ENCODE data around the gene HOMER1.
"Not testable (repeated sequence)": the region's sequence is repeated elsewhere in the genome, so short reads cannot be mapped to it uniquely, and the experiment has no call there.

Gene HOMER1

DNA sequence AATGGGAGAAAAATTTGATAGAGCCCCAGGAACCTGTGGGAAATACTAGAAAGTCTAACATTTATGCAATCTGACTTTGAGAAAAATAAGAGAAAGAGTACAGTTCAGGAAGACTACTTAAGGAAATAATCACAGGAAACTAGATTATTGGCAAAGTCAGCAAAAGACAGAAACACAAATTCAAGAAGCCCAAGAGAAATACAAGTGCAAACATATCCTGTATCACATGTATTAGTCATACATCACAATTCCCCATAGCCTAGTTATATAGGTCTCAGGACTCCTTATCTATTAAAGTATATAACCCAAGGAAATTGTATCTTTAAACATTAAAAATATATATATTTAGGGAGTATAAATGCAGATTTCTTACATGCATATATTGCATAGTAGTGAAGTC is 100.8 kb downstream of the HOMER1 start:
- no peak for DNase-seq

DNA sequence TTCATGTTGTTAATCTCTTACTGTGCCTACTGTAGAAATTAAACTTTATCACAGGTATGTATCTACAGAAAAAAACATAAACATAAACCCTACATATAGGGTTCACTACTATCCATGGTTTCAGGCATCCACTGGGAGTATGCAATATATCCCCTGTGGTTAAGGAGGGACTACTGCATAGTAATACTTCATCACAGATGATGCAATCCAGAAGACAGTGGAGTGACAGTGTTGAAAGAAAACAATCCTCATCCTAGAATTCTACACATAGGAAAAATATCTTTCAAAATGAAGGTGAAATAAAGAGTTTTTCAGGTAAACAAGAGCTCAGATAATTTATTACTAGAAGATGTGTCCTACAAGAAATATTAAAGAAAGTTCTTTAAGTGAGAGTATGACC is 105.9 kb downstream of the HOMER1 start:
- no peak for DNase-seq

DNA sequence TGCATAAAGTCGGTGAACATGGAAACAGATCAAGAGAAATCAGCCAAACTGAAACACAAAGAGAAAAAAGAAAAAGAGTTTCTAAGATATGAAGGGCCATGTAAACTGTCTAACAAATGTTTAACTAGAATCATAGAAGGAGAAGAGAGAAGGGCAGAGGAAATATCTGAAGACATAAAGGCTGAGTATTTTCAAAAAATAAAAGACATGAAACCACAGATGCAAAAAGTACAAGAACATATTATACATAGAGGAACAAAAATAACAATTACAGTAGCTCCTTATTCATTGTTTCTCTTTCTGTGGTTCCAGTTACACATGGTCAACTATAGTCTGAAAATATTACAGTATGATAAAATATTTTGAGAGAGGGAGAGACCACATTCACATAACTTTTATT is 106.3 kb downstream of the HOMER1 start:
- DNase-seq = no peak

DNA sequence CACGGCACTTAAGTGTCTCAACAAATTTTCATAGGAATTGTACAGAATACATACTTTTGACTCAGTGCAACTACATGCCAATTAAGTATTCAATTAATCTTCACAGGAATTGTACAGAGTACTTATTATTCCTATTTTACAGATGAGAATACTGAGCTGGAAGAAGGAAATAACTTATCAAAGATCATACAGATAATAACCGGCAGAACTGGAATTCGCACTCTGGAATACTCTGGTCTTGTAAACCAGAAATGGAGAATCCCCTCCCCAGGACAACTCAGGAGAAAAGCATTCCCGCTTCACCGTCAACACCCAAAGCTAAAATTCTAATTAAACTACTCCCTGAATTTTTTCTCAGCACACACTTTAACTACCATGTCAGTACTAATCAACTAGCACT is 112.7 kb downstream of the HOMER1 start:
- DNase-seq = no peak

DNA sequence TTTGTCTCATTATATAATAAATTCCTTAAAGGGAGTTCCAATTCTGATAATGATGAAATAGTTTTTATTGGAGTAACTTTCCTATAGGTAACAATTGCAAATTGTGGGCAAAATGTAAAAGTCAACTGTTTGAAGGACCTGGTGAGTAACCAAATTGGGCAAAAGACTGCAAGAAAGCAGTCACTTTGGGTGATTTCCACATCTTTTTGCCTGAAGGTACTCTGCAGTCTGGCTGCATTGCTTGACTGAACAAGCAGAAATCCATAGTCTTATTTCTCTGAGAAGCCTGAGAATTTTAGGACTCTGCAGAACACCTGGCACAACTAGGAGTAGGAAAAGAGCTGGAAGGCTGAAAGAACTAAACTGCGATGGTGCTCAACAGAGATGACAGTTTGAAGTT is 114.9 kb downstream of the HOMER1 start:
- no peak for DNase-seq

DNA sequence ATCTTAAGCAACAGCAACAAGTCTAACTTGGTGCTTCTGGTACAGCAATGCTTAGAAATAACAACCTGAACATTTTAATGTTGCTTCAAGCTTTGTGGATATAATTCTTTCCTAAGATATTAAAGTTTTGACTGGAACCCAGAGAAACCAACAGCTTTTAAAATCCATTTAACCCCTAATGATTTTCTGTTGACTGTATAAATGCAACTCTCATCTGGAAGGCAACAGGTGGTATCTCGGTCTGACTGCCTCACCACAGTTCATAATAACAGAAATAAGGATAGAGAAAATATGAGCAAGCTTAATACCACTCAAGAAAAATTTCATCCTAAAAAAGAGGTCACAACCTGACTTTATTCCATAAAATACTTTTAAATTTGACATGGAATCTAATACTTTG is 116.9 kb downstream of the HOMER1 start:
- DNase-seq = no peak

DNA sequence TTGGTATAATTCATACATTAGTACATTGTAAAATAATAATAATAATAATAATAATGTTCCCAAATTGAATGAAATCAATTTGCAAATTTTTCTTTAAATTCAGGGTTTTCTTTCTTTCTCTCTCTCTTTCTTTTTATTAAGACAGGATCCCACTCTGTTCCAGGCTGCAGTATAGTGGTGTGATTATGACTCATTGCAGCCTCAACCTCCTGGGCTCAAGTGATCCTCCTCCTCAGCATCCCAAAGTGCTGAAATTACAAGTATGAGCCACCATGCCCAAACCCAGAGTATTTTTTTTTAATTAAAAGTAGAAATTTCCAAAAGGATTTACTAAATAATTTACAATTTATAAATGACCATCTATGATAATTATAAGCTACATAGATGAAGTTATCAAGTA is 117.7 kb downstream of the HOMER1 start:
- DNase-seq = no peak

DNA sequence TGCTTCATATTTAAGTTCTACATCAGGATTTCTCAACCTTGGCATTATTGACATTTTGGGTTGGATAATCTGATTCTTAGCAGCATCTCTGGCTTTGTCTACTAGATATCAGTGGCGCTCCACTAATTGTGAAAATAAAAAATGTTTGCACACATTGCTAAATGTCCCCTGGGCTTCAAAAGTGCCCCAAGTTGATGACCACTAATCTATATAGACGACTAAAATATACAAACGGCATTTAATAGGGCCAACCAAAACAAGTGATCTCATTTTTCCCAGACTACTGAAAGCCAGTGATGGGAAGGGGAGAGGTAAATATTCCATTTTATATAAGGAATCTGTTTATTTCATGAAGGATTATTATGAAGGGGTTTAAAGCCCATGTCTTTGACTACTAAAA is 118.6 kb downstream of the HOMER1 start:
- DNase-seq = no peak

DNA sequence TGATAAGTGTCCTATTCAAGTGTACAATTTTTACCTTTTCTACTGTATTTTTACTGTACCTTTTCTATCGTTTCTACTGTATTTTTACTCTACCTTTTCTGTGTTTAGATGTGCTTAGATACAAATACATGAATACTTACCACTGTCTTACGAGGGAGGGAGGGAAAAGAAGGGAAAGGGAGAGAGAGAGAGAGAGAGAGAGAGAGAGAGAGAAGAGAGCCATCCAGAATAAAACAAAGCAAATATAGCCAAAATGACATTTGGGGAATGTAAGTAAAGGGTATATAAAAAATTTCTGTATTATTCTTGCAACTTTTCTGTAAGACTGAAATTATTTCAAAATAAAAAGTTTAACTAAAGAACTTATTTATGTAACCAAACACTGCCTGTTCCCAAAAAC is 121.2 kb downstream of the HOMER1 start:
- DNase-seq = no peak

DNA sequence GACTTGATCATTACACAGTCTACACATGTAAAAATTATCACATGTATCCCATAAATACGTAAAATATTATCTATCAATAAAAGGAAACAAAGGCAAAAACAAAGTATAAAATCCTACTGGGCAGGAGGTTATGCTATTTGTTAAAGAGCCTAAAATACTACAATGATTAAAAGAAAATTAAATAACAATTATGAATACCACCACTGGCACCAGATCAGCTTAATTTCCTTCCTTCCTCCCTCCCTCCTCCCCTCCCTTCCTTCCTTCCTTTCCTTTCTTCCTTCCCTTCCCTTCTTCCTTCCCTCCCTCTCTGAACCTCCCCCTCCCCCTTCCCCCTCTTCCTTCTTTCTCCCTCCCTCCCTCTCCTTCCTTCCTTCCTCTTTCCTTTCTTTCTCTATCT is 127.3 kb downstream of the HOMER1 start:
- DNase-seq = no peak

DNA sequence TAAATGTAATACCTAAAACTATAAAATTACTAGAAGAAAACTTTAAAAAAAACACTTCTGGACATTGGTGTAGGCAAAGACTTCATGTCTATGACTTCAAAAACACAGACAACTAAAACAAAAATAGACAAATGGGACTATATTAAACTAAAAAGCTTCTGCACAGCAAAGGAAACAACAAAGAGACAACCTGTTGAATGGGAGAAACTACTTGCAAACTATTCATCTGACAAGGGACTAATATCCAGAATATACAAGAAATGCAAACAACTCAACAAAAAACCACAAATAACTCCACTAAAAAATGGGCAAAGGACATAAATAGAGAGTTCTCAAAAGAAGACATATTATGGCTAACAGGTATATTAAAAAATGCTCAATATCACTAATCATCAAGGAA is 128.8 kb downstream of the HOMER1 start:
- not testable (repeated sequence) for DNase-seq

DNA sequence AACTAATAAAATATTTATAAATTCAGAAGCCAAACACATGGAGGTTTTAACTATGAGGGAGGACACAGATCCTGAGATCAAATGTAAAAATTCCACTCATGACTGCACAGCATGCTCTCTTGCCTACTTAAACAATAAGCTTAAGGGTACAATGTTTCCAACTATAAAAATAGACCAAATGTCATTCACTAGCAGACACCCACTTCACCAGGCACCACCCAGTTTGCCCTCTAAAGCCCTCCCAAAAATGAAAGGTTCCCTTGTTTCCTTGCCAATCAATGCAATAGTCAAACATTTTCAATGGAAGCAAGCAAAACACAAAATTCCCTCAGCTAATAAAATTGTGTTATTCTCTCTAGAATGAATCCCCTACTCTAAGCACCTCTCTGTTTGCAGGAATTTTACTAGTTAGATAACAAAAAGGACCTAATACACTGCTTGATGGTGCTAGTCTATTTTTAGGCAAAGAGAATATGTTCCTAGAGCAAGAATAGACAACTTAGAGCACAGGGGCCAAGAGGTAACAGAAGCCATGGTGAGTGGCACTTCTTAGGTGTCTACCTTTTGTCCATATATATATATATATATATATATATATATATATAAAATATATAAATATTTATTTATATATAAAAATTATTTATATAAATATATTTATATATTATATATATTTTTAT is 135.3 kb downstream of the HOMER1 start:
- DNase-seq = no peak

DNA sequence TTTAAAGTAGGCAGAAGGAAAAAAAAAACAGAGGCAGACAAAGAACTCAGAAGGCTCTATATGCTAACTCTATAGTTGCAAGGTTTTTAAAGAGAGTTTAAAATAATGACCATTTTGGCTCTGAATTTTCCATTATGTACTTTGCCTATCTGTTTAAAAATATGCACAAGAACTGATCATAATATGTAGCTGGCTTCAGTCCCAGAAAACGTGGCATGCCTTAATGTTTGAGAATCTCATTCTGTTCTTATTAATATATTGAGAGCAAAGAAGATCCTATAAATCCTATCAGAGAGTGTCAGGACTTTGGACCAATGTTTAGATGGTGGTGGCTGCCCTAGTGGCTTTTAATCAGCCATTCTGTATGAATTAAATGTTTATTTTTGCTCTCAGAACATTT is 156.5 kb downstream of the HOMER1 start:
- DNase-seq = no peak

DNA sequence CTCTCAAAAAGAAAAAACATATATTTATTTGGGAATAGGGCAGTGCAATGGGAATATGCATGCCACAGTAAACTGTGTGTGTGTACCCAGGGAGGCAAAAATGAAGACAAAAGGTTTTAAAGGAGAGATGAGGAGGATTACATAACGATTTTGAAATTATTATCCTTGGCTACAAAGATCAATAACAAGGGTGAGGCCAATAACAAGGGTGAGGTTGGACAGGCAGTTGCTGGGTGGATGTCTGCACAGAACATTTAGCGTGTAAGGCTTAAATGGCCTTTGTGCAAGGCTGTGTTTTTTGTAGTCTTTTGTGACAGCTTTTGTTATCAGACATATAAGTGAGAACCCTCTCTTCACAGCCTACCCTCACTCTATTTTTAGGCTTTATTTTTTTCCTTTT is 164.1 kb downstream of the HOMER1 start:
- DNase-seq = no peak

DNA sequence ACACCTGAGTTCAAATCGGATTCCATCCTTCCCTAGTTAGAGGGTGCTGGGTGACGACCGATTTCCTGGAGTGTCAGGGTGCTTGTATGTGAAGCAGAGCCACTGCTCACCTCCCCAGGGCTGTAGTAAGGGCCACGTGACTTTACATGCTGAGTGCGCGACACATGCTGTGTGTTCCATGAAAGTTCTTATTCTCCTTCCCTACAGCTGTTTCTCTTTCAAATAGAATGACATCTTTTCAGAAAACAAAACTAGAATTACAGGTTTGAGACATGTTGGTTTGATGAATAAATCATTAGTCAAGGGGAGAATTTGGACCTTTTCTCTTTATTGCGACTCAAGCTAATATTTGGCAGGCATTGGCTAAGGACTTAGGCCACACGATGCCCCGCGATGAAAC is 164.9 kb downstream of the HOMER1 start:
- no peak for DNase-seq

DNA sequence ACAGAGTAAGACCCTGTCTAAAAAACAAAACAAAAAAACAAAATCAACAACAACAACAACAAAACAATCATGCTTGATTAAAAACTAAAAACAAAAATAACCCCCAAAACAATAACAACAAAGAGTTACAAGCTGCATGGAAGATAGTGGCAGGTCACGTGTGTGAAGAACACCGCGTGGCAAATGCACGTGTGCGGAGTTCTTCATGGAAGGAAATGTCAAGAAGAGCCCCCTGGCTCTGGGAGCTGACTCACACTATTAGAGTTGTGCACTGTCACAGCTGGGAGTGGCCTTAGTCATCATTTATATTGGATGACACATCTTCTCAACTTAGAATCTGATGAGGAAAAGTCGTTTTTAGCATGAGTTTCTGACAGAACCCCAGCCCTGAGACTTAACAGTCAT is 167.5 kb downstream of the HOMER1 start:
- DNase-seq = no peak

DNA sequence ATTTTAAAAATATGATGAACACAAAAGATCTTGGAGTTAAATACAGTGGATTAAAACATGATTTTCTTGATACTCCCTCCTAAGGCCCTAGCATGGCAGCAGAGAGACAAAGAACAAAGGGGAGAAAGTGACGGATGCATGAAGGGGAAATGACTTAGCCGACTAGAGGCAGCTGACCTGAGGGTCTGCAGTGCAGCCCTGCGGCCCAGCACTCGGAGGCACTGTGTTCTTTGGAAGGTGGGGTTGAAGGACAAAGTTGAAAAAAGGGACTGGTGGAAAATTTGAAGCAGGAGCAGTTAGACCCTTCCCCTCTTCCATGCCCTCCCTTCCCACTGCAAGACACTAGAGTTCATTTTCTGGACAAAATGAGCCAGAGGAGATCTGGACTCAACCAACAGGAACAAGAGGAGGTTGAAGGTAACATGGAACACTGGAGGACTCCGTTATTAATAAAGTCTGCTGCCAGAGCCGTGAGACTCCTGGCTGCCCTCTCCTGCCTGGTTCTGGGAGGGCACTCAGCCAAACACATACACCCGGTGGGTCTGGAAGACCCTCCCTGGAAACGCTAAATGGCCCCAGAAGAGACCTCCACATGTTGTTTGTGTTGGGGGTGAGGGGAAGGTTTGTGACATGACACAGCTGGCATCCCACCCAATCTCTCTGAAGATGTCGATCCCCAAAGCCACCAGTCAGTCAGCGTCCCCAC is 179.9 kb downstream of the HOMER1 start:
- no peak for DNase-seq

DNA sequence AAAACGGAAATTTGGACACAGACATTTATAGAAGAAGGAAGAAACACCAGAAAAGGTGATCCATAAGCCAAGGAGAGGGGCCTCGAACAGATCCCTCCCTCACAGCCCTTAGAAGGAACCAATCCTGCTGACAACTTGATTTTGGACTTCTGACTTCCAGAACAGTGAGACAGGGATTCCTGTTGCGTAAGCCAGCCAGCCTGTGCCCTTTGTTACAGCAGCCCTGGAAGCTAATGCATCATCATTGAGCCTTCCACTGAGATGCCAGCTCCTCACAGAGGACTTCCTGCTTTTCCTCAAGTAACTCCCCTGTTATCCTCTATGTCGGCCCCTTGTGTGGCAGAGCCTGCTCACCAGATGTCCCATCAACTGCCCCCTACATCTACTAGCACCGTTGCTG is 183.9 kb downstream of the HOMER1 start:
- DNase-seq = no peak

DNA sequence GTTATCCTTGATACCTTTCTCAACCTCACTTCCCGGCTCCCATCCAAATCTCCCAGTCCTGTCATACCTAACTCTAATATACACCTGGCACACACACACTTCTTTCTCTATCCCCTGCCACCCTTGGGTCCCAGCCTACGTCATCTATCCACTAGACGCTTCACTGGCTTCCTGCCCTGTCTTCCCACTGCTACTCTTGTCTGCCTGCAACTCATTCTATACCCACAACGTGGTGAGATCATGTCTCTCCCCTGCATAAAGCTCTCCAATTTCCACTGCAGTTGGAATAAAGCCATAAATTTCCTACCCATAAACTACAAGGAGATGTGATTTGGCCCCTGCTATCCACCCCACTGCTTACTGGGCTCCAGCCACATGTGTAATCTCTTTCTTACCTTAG is 184.5 kb downstream of the HOMER1 start:
- no peak for DNase-seq

Measured in NCI-H524 (cell line).